ENCODE measurements around the gene RAB14. TPM values are rescaled to one million over a fixed set of nuclear protein-coding genes. Genes with fewer than 3 reads are reported as not detected.

RAB14 gene
- total and polyA plus RNA-seq, 10 of the 15 experiments (the other 5 are each of a cell fraction or from before 2014, with no cell fraction given) = 16.7 to 59.9 (median 25.4) TPM

DNA sequence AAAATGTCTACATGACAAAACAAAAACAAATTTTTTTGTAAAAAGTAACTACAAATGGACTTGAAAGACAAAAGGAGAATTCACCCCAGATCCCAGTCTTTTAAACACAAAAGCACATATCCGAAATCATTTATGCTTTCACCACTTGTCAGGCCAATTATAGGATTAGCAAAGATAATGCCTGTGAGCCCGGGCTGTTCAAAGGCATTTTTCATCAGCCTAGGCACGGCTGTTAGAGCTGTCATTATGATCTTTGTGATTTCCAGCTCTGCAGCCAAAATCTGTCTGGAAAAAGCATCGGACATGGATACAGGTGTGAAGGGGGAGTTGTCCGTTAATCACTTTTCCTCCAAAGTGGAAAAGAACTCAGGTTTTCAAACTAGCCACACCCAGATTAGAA lies 23.6 kb upstream of the RAB14 start (continued):
- TF ChIP-seq CBFB (IDR thresholded peaks at IDR 0.05; ENCODE audit: low read depth) (no peak), MYC (IDR thresholded peaks at IDR 0.05; ENCODE audit: insufficient read depth, insufficient read length, insufficient replicate concordance, low read length, severe bottlenecking) (no peak), ESRRA (IDR thresholded peaks at IDR 0.05; ENCODE audit: low read length) (no peak), MEF2A (IDR thresholded peaks at IDR 0.05; ENCODE audit: insufficient read depth, low read depth, low read length) (no peak), HDAC2 (IDR thresholded peaks at IDR 0.05) (no peak), SIX5 (IDR thresholded peaks at IDR 0.05; ENCODE audit: low read depth, low read length, severe bottlenecking) (no peak), RCOR1 (conservative IDR thresholded peaks at IDR 0.05; ENCODE audit: low read depth, low read length) (no peak), HCFC1 (IDR thresholded peaks at IDR 0.05; ENCODE audit: low read length) (no peak), MYB (IDR thresholded peaks at IDR 0.05; ENCODE audit: borderline replicate concordance, low read depth, low read length) (no peak), DPF2 (IDR thresholded peaks at IDR 0.05) (no peak), NFYA (IDR thresholded peaks at IDR 0.05; ENCODE audit: borderline replicate concordance, low read depth, low read length) (no peak)
- TF ChIP-seq, protein P1, sequence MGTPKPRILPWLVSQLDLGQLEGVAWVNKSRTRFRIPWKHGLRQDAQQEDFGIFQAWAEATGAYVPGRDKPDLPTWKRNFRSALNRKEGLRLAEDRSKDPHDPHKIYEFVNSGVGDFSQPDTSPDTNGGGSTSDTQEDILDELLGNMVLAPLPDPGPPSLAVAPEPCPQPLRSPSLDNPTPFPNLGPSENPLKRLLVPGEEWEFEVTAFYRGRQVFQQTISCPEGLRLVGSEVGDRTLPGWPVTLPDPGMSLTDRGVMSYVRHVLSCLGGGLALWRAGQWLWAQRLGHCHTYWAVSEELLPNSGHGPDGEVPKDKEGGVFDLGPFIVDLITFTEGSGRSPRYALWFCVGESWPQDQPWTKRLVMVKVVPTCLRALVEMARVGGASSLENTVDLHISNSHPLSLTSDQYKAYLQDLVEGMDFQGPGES (IDR thresholded peaks at IDR 0.05) = no peak
- TF ChIP-seq, protein P2, sequence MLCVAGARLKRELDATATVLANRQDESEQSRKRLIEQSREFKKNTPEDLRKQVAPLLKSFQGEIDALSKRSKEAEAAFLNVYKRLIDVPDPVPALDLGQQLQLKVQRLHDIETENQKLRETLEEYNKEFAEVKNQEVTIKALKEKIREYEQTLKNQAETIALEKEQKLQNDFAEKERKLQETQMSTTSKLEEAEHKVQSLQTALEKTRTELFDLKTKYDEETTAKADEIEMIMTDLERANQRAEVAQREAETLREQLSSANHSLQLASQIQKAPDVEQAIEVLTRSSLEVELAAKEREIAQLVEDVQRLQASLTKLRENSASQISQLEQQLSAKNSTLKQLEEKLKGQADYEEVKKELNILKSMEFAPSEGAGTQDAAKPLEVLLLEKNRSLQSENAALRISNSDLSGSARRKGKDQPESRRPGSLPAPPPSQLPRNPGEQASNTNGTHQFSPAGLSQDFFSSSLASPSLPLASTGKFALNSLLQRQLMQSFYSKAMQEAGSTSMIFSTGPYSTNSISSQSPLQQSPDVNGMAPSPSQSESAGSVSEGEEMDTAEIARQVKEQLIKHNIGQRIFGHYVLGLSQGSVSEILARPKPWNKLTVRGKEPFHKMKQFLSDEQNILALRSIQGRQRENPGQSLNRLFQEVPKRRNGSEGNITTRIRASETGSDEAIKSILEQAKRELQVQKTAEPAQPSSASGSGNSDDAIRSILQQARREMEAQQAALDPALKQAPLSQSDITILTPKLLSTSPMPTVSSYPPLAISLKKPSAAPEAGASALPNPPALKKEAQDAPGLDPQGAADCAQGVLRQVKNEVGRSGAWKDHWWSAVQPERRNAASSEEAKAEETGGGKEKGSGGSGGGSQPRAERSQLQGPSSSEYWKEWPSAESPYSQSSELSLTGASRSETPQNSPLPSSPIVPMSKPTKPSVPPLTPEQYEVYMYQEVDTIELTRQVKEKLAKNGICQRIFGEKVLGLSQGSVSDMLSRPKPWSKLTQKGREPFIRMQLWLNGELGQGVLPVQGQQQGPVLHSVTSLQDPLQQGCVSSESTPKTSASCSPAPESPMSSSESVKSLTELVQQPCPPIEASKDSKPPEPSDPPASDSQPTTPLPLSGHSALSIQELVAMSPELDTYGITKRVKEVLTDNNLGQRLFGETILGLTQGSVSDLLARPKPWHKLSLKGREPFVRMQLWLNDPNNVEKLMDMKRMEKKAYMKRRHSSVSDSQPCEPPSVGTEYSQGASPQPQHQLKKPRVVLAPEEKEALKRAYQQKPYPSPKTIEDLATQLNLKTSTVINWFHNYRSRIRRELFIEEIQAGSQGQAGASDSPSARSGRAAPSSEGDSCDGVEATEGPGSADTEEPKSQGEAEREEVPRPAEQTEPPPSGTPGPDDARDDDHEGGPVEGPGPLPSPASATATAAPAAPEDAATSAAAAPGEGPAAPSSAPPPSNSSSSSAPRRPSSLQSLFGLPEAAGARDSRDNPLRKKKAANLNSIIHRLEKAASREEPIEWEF (IDR thresholded peaks at IDR 0.05; ENCODE audit: insufficient replicate concordance, low read depth, low read length) = no peak
- TF ChIP-seq, protein P3, sequence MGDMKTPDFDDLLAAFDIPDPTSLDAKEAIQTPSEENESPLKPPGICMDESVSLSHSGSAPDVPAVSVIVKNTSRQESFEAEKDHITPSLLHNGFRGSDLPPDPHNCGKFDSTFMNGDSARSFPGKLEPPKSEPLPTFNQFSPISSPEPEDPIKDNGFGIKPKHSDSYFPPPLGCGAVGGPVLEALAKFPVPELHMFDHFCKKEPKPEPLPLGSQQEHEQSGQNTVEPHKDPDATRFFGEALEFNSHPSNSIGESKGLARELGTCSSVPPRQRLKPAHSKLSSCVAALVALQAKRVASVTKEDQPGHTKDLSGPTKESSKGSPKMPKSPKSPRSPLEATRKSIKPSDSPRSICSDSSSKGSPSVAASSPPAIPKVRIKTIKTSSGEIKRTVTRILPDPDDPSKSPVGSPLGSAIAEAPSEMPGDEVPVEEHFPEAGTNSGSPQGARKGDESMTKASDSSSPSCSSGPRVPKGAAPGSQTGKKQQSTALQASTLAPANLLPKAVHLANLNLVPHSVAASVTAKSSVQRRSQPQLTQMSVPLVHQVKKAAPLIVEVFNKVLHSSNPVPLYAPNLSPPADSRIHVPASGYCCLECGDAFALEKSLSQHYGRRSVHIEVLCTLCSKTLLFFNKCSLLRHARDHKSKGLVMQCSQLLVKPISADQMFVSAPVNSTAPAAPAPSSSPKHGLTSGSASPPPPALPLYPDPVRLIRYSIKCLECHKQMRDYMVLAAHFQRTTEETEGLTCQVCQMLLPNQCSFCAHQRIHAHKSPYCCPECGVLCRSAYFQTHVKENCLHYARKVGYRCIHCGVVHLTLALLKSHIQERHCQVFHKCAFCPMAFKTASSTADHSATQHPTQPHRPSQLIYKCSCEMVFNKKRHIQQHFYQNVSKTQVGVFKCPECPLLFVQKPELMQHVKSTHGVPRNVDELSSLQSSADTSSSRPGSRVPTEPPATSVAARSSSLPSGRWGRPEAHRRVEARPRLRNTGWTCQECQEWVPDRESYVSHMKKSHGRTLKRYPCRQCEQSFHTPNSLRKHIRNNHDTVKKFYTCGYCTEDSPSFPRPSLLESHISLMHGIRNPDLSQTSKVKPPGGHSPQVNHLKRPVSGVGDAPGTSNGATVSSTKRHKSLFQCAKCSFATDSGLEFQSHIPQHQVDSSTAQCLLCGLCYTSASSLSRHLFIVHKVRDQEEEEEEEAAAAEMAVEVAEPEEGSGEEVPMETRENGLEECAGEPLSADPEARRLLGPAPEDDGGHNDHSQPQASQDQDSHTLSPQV (IDR thresholded peaks at IDR 0.05) = no peak
